K562 (cell line): Measurements from ENCODE around the gene ID4. TPM values are rescaled to one million over a fixed set of nuclear protein-coding genes. Genes with fewer than 3 reads are reported as not detected.

Experiments used
- BCL6 ChIP-seq: fragments of 250-450 bp; sonication (Bioruptor Pico); IDR thresholded peaks from 2 replicates; pipeline ENCODE4 v1.4.0; 2020
- CTCF ChIP-seq, 3 experiments: IDR thresholded peaks in 2 of 3; conservative IDR thresholded peaks in 1 of 3; 2 replicates each; pipeline ENCODE4 v1.5.1; 2011 to 2012; ENCODE audit warnings: low read length in 3 of 3, mild to moderate bottlenecking in 3 of 3, control low read depth in 2 of 3, improper control_type of control experiment in 1 of 3, inconsistent platforms in 1 of 3, low read depth in 1 of 3, mixed read lengths in 1 of 3, moderate library complexity in 1 of 3; ENCODE audit not compliant: insufficient read depth in 2 of 3
- E2F3 ChIP-seq: fragments of 250-450 bp; sonication (Bioruptor Pico); IDR thresholded peaks from 2 replicates; pipeline ENCODE4 v1.4.0; 2020; ENCODE audit warnings: mild to moderate bottlenecking
- KDM4B ChIP-seq, 2 experiments: fragments of 450-650 bp in 1 of 2; sonication (generic) in 1 of 2; IDR thresholded peaks; 2 replicates each; pipeline ENCODE4 v1.6.1; 2016 to 2017; ENCODE audit warnings: borderline replicate concordance in 2 of 2, antibody characterized with exemption in 1 of 2, low read depth in 1 of 2, mild to moderate bottlenecking in 1 of 2
- MAZ ChIP-seq, 2 experiments: fragments of 450-650 bp in 1 of 2; sonication (generic) in 1 of 2; formaldehyde crosslinking; IDR thresholded peaks in 1 of 2; conservative IDR thresholded peaks in 1 of 2; 2 replicates each; pipeline versions ENCODE4 v1.4.0 to v1.5.0; 2020; ENCODE audit warnings: mild to moderate bottlenecking in 1 of 2, missing genetic modification reagents in 1 of 2
- MYC ChIP-seq, 2 experiments: fragments of 250-450 bp in 1 of 2; sonication (Bioruptor Pico) in 1 of 2; IDR thresholded peaks; 2 replicates each; pipeline versions ENCODE4 v1.5.1 to v1.6.1; 2012 to 2021; ENCODE audit warnings: low read depth in 2 of 2, borderline replicate concordance in 1 of 2, improper control_type of control experiment in 1 of 2, low read length in 1 of 2, mild to moderate bottlenecking in 1 of 2, moderate library complexity in 1 of 2
- RAD21 ChIP-seq, 2 experiments: fragments of 250-450 bp in 1 of 2; fragments of 450-650 bp in 1 of 2; sonication (Bioruptor Pico) in 1 of 2; formaldehyde crosslinking in 1 of 2; IDR thresholded peaks in 1 of 2; conservative IDR thresholded peaks in 1 of 2; 2 replicates each; pipeline versions ENCODE4 v1.4.0 to v1.8.0; 2020 to 2022; ENCODE audit warnings: mild to moderate bottlenecking in 2 of 2, moderate library complexity in 1 of 2
- RBM14 ChIP-seq: fragments of 200-400 bp; formaldehyde crosslinking; IDR thresholded peaks from 2 replicates; pipeline ENCODE4 v1.6.1; 2018; ENCODE audit warnings: low read depth, mild to moderate bottlenecking, low read length, moderate library complexity, borderline replicate concordance; ENCODE audit not compliant: insufficient read depth
- SFPQ ChIP-seq: fragments of 200-400 bp; formaldehyde crosslinking; IDR thresholded peaks from 2 replicates; pipeline ENCODE4 v1.6.1; 2017; ENCODE audit warnings: mild to moderate bottlenecking, low read depth, low read length, moderate library complexity
- SMAD3 ChIP-seq: fragments of 450-650 bp; formaldehyde crosslinking; conservative IDR thresholded peaks from 2 replicates; pipeline ENCODE4 v1.4.0; 2020; ENCODE audit warnings: mild to moderate bottlenecking
- SMARCB1 ChIP-seq: IDR thresholded peaks from 2 replicates; pipeline ENCODE4 v1.6.1; 2011; ENCODE audit warnings: improper control_type of control experiment, low read depth; ENCODE audit not compliant: insufficient read length
- SRSF1 ChIP-seq: fragments of 200-400 bp; formaldehyde crosslinking; IDR thresholded peaks from 2 replicates; pipeline ENCODE4 v1.6.1; 2017; ENCODE audit warnings: mild to moderate bottlenecking, low read depth, low read length, moderate library complexity
- TEAD2 ChIP-seq: fragments of 450-650 bp; IDR thresholded peaks from 2 replicates; pipeline ENCODE4 v1.6.1; 2016; ENCODE audit warnings: missing genetic modification characterization, control low read depth, missing compliant biosample characterization
- ZKSCAN1 ChIP-seq: fragments of 150-350 bp; IDR thresholded peaks from 2 replicates; pipeline ENCODE4 v1.6.1; 2016; ENCODE audit warnings: low read depth, low read length
- polyA plus RNA-seq, 8 experiments: library from polyadenylated mRNA; depleted of rRNA in 4 of 8; stranded (reverse) in 5 of 8; unstranded in 3 of 8; fragments of >200 nt; fragmentation: Nextera tagmentation in 2 of 8; fragmentation: Illumina TruSeq in 1 of 8; extraction: Ambion mirVana in 2 of 8; extraction: Trizol in 1 of 8; gene quantifications; 2 replicates each; pipeline versions ENCODE4 v1.2.1 to v1.2.3, GENCODE V29; 2011 to 2014; ENCODE audit warnings: inconsistent platforms in 1 of 8, missing spikeins in 1 of 8
- total RNA-seq, 7 experiments: library from RNA; depleted of rRNA in 6 of 7; stranded (reverse); fragments of >200 nt in 6 of 7; fragmentation: Illumina TruSeq in 2 of 7; extraction: Trizol in 2 of 7; gene quantifications; 2 replicates each; pipeline versions ENCODE4 v1.2.1 to v1.2.3, GENCODE V29; 2011 to 2021; ENCODE audit warnings: low replicate concordance in 1 of 7
- TF ChIP-seq, protein P1 (sequence below), 2 experiments: fragments of 450-650 bp; formaldehyde crosslinking in 1 of 2; IDR thresholded peaks; 2 replicates each; pipeline versions ENCODE4 v1.4.0 to v1.6.1; 2014 to 2020; ENCODE audit warnings: mild to moderate bottlenecking in 2 of 2, borderline replicate concordance in 1 of 2, low read depth in 1 of 2

The ID4 gene
- total and polyA plus RNA-seq, 9 of the 15 experiments (the other 6 are each of a cell fraction or from before 2014, with no cell fraction given), result not detected

- peak; percentile 52 to 94 (median 84) for TF ChIP-seq CTCF (IDR thresholded peaks at IDR 0.05 in 2 of 3, conservative IDR thresholded peaks at IDR 0.05 in 1 of 3; ENCODE audit: insufficient read depth in 2 of 3, low read depth in 1 of 3, low read length in 3 of 3)
- peak; percentile 21 to 38; a peak in 2 of 4 replicates for TF ChIP-seq RAD21 (CRISPR knock-in tag; conservative IDR thresholded peaks at IDR 0.05 in 1 of 2, IDR thresholded peaks at IDR 0.05 in 1 of 2)
- no peak for TF ChIP-seq SMAD3
- TF ChIP-seq ZKSCAN1, result no peak
- TF ChIP-seq RBM14, result no peak
- no peak for TF ChIP-seq TEAD2 (tag)
- TF ChIP-seq MYC (IDR thresholded peaks at IDR 0.05; ENCODE audit: low read depth, low read length), result no peak
- no peak for TF ChIP-seq MYC (CRISPR knock-in tag; IDR thresholded peaks at IDR 0.05; ENCODE audit: borderline replicate concordance, low read depth)
- TF ChIP-seq MAZ (CRISPR knock-in tag; conservative IDR thresholded peaks at IDR 0.05 in 1 of 2, IDR thresholded peaks at IDR 0.05 in 1 of 2), result no peak
- TF ChIP-seq KDM4B (IDR thresholded peaks at IDR 0.05; ENCODE audit: borderline replicate concordance in 2 of 2, low read depth in 1 of 2), result no peak
- TF ChIP-seq E2F3 (CRISPR knock-in tag), result no peak
- no peak for TF ChIP-seq BCL6
- no peak for TF ChIP-seq SRSF1
- TF ChIP-seq SFPQ, result no peak
- TF ChIP-seq, protein P1, sequence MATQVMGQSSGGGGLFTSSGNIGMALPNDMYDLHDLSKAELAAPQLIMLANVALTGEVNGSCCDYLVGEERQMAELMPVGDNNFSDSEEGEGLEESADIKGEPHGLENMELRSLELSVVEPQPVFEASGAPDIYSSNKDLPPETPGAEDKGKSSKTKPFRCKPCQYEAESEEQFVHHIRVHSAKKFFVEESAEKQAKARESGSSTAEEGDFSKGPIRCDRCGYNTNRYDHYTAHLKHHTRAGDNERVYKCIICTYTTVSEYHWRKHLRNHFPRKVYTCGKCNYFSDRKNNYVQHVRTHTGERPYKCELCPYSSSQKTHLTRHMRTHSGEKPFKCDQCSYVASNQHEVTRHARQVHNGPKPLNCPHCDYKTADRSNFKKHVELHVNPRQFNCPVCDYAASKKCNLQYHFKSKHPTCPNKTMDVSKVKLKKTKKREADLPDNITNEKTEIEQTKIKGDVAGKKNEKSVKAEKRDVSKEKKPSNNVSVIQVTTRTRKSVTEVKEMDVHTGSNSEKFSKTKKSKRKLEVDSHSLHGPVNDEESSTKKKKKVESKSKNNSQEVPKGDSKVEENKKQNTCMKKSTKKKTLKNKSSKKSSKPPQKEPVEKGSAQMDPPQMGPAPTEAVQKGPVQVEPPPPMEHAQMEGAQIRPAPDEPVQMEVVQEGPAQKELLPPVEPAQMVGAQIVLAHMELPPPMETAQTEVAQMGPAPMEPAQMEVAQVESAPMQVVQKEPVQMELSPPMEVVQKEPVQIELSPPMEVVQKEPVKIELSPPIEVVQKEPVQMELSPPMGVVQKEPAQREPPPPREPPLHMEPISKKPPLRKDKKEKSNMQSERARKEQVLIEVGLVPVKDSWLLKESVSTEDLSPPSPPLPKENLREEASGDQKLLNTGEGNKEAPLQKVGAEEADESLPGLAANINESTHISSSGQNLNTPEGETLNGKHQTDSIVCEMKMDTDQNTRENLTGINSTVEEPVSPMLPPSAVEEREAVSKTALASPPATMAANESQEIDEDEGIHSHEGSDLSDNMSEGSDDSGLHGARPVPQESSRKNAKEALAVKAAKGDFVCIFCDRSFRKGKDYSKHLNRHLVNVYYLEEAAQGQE (IDR thresholded peaks at IDR 0.05; ENCODE audit: borderline replicate concordance), result peak; percentile 11; the same call in 1 of the 2 replicates
- TF ChIP-seq, protein P1 (CRISPR knock-in tag; IDR thresholded peaks at IDR 0.05; ENCODE audit: low read depth), result no peak
- no peak for TF ChIP-seq SMARCB1
Observed at GRCh38 chr6:19869464-19869863, 32.3 kb downstream of the ID4 start (continued).
